HG03039 (cell line): Measurements from ENCODE around the gene SPAG7.
"Not testable (repeated sequence)": the region's sequence is repeated elsewhere in the genome, so short reads cannot be mapped to it uniquely, and the experiment has no call there.

Experiments
- ATAC-seq: cut with Tn5 transposase; IDR thresholded peaks from one replicate; pipeline ENCODE4 v1.9.1; 2021; ENCODE audit warnings: mild to moderate bottlenecking, moderate library complexity; ENCODE audit not compliant: unreplicated experiment

Gene SPAG7

GRCh38 chr17:4938688-4939545 is 28.7 kb downstream of the SPAG7 start:
- no peak for ATAC-seq

DNA sequence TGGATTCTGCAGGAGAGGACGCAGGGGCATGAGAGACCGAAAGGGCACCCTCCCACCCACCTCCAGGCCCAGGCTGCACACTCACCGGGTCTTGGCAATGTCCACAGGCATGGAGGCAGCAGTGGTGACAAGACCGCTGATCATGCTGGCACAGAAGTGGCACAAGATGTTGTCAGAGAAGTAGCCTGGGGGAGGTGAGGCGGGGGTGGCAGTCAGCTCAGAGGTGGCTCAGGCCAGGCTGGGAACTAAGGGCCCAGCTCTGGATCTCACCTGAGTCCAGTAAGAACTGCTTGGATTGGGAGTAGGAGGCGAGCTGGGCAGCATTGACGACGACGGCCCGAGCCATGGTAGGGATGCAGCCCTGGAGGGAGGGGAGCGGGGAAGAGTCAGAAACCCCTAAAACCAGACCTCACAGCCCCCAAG is 29.5 kb downstream of the SPAG7 start:
- ATAC-seq: no peak

DNA sequence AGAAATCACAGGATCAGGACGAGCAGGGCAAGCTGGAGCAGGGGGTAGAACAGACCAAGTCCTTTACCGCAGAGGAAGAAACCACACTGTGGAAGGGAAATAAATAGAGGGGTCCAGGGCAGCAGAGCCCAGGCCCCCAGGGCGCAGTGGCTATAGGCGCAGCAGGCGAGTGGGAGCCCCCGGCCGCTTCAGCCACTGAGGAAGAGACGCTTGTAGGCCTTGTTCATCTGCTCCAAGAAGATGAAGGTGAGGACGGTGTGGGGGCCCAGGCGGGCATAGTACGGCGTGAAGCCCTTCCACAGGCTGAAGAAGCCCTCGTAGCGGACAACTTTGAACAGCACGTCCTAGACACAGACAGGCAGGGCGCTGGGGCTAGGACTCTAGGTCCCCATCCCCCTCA is 30.1 kb downstream of the SPAG7 start:
- no peak for ATAC-seq

- no peak for ATAC-seq
Measured at GRCh38 chr17:4936436-4936835, 31.2 kb downstream of the SPAG7 start.

GRCh38 chr17:4935650-4936049 is 32.0 kb downstream of the SPAG7 start:
- no peak for ATAC-seq

DNA sequence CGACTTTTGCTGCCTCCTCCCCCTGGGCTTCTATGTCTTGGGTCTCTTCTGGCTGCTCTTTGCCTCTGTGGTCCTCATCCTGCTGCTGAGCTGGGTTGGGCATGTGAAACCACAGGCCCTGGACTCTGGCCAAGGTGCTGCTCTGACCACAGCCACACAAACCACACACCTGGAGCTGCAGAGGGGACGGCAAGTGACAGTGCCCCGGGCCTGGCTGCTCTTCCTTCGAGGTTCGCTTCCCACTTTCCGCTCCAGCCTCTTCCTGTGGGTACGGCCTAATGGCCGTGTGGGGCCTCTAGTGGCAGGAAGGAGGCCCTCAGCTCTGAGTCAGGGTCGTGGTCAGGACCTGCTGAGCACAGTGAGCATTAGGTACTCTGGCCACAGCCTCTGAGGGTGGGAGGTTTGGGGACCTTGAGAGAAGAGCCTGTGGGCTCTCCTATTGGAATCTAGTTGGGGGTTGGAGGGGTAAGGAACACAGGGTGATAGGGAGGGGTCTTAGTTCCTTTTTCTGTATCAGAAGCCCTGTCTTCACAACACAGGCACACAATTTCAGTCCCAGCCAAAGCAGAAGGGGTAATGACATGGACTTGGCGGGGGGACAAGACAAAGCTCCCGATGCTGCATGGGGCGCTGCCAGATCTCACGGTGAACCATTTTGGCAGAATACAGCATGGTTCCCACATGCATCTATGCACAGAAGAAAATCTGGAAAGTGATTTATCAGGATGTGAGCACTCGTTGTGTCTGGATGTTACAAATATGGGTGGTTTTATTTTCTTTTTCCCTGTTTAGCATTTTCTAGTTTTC is 33.2 kb downstream of the SPAG7 start:
- ATAC-seq: no peak

DNA sequence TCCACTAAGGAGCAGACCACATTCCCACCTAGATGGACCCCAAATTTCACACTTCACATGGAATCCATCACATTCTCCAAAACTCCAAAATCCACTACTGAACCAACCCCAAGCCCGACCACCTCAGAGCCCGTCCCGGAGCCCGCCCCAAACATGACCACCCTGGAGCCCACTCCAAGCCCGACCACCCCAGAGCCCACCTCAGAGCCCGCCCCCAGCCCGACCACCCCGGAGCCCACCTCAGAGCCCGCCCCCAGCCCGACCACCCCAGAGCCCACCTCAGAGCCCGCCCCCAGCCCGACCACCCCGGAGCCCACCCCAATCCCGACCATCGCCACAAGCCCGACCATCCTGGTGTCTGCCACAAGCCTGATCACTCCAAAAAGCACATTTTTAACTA is 34.0 kb downstream of the SPAG7 start:
- no peak for ATAC-seq

DNA sequence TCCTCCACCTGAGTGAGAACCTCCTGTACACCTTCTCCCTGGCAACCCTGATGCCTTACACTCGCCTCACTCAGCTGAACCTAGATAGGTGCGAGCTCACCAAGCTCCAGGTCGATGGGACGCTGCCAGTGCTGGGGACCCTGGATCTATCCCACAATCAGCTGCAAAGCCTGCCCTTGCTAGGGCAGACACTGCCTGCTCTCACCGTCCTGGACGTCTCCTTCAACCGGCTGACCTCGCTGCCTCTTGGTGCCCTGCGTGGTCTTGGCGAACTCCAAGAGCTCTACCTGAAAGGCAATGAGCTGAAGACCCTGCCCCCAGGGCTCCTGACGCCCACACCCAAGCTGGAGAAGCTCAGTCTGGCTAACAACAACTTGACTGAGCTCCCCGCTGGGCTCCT is 34.9 kb downstream of the SPAG7 start:
- ATAC-seq: no peak

DNA sequence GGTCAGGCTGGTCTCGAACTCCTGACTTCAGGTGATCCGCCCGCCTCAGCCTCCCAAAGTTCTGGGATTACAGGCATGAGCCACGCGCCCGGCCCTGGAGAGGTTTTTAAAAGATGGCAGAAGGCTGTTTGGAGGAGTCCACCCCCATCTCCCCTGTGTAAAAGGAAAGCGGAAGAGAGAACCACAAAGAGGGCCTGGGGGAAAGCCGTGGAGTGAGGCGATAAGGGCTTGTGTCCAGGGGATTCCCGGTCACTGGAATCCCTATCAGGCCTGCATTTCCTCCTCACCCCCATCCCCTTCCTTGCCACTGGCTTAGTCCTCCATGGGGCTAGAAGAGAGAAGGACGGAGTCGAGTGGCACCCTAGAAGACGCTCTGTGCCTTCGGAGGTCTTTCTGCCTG is 35.7 kb downstream of the SPAG7 start, which contains the start of gene GP1BA:
Gene GP1BA, plus strand, starts transcription at position 315 of the 400 bp plus-strand sequence. CDS start 328 bp downstream, outside the sequence.
- no peak for ATAC-seq

GRCh38 chr17:4928881-4929280 is 38.7 kb downstream of the SPAG7 start:
- ATAC-seq: no peak

GRCh38 chr17:4926577-4927335 is 40.9 kb downstream of the SPAG7 start:
- not testable (repeated sequence) for ATAC-seq

- ATAC-seq: no peak
Measured at GRCh38 chr17:4921320-4921719, 46.3 kb downstream of the SPAG7 start.

DNA sequence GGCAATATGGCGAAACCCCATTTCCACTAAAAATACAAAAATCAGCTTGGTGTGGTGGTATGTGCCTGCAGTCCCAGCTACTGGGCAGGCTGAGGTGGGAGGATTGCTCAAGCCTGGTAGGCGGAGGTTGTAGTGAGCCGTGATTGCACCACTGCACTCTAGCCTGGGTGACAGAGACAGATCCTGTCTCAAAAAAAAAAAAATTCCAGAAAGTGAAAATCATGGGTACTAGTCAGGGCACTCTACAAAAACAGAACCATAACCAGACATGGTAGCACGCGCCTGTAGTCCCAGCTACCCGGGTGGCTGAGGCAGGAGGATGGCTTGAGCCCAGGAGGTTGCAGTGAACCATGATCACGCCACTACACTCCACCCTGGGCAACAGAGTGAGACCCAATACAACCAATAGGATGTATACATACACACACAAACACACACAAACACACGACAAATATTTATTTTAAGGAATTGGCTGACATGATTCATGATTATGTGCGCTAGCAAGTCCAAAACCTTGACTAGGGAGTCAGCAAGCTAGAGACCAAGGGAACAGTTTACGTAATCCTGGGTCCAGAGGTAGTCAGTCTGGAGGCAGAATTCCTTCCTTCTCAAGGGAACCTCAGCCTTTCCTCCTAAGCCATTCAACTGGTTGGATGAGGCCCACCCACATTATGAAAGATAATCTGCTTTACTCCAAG is 47.1 kb downstream of the SPAG7 start:
- no peak for ATAC-seq

DNA sequence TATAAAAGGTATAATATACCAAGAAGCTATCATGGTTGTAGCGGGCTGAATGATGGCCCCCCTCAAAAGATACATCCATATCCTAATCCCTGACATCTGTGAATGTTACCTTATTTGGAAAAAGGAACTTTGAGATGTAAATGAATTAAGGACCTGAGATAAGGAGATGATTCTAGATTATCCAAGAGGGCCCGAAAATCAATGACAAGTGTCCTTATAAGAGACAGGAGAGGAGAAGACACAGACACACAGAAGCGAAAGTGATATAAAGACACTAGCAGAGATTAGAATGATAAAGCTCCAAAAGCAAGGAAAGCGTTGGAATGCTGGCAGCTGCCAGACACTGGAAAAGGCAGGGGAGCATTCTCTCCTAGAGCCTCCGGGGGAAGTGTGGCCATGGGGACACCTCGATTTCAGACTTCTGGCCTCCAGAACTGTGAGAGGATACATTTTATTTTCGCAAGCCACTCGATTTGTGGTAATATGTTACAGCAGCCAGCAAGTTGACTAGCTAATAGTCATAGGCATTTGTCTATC is 48.0 kb downstream of the SPAG7 start:
- no peak for ATAC-seq

- not testable (repeated sequence) for ATAC-seq
Measured at GRCh38 chr17:4914551-4914950, 53.1 kb downstream of the SPAG7 start.

DNA sequence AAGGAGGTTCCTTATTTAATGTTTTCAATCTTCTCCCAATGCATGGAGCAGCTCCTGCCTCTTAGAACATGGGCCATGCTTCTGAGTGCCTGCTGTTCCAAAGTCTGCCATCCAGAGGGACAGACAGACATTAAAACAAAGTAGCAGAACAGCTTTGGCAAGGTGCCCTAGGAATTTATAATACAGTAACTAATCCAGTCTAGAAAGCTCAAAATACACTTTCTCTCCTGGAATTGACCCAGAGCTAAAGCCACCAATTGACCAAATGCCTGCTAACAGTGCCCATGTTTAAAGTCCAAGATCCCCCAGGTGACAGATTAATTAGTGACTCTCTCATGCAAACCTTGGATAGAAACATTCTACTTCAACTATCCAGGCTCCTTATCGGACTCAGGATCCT is 53.6 kb downstream of the SPAG7 start:
- no peak for ATAC-seq
